GM13976 (cell line): ENCODE results near the gene STK11IP.

ENCODE experiments used
- DNase-seq: peaks from one replicate; pipeline ENCODE4 v3.0.0; 2012; ENCODE audit warnings: low spot score
- CTCF ChIP-seq: IDR thresholded peaks from 2 replicates; pipeline ENCODE4 v1.5.1; 2012; ENCODE audit warnings: borderline replicate concordance, mild to moderate bottlenecking; ENCODE audit not compliant: insufficient read depth; ENCODE audit errors: extremely low read depth, missing control alignments, control extremely low read depth
- in situ Hi-C: fragments of 300-500 bp; cut with MboI; formaldehyde crosslinking; loops from one replicate; pipeline ENCODE4 v1.12.0; 2022; ENCODE audit warnings: low sequenced_read_pairs, mixed read lengths, inconsistent platforms; ENCODE audit not compliant: unreplicated experiment

STK11IP gene

DNA sequence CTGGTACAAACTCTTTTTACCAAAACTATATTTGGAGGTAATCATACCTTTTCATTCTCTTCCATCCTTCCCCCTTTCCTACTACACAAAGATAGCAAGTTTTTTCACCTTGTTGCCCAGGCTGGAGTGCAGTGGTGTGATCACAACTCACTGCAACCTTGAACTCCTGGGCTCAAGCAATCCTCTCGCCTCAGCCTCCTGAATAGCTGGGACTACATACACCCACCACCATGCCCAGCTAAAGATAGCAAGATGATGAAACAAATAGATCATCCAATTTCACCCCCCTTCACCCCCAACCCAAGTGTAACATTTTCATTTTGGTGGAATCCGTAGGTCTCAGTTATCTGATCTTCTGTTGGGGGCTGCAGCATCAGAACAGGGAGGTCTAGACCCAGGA lies 4.5 kb upstream of the STK11IP start:
- DNase-seq: no peak
- TF ChIP-seq CTCF: no peak
- in situ Hi-C loops: no loop called here

DNA sequence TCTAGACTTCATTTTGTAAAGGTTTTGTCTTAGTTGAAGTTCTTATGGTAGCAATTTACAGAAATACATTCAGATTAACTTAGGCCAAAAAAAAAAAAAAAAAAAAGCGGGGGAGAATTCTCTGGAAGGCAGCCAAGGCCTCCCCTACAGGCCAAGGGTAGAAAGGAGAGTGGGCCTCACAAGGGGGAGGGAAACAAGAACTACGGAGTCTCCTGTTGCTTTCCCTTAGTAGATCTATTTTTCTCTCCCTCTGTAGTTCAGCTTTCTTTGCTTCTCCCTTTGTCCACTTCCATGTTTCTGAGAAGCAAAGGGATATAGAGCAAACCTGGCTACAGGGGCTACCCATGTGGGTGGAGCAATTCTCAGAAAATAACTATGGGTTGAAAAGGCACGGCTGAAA lies 2.4 kb upstream of the STK11IP start:
- no peak for DNase-seq
- no peak for TF ChIP-seq CTCF
- in situ Hi-C loops: no loop called here

- no peak for DNase-seq
Observed at GRCh38 chr2:219596954-219597551, 604 bp upstream of the STK11IP start.

DNA sequence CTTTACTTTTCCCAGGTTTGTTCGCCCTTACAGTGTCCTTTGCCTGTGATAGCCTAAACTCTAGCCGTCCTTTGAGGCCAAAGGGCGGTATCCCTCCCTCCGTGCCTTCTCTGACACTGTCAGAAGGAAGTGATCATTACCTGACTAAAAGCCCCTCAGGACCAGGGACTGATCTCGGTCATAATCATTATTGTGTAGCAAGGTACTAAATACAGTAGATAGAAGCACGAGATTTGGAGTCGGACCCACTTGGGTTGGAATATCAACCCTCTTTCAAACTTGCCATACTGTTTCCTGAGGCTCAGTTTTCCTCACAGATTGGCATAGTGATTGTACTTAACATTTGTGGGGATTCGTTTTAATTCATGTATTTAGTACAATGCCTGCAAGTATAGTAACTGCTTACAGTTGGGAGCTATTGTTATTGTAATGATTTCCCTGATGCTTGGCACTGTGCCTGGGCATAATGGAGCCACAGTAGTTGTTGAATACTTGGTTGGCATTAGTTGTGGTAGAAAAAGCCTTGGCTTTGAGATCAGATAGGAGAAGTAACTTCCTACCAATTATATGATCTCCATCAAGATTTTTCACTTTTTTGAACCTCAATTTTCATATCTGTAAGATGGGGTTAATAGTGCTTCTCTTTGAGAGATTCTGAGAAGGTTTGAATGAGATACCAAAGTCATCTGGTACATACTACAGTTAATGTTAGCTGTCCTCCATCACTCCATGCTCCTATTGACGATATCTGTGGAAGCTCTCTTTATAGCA lies 836 bp downstream of the STK11IP start:
- TF ChIP-seq CTCF: no peak
- no peak for DNase-seq
- in situ Hi-C loops: no loop called here

More at GRCh38 chr2:219596954-219597551, 604 bp upstream of the STK11IP start:
- no peak for TF ChIP-seq CTCF
- in situ Hi-C loops: no loop called here

DNA sequence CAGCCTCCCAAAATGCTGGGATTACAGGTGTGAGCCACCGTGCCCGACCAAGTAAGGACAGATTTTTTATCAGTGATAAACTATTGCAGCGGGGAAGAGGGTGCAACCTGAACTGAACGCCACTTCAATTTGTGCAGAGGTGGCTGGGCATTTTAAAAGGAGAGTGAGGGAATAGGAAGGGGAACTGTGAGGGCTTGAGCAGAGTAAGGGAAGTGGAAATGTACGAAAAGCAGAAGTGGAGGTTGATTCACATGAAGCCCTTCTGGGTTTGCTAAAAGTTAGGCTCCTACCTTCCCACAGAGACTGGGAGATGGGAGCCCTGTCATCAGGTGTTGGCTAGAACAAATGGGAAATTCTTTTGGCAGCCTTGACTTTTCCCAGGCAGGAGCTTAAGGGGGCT lies 6.1 kb downstream of the STK11IP start:
- DNase-seq: no peak
- in situ Hi-C loops: no loop called here
- no peak for TF ChIP-seq CTCF

- no peak for TF ChIP-seq CTCF
- no peak for DNase-seq
- in situ Hi-C loops: no loop called here
Observed at GRCh38 chr2:219605607-219605954, 7.9 kb downstream of the STK11IP start.

DNA sequence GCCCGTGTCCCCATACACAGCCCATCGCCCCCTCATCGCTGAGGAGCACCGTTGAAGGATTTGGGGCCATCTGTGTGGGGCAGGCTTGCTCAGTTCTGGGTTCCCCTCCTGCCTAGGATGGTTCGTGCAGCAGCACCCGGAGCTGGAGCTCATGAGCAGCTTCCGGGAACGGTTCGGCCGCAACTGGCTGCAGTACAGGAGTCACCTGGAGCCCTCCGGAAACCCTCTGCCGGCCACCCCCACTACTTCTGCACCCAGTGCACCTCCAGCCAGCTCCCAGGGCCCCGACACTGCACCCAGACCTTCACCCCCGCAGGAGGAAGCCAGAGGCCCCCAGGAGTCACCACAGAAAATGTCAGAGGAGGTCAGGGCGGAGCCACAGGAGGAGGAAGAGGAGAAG lies 10.3 kb downstream of the STK11IP start:
- no peak for TF ChIP-seq CTCF
- in situ Hi-C loops: no loop called here
- no peak for DNase-seq
